Hepatocyte (in vitro differentiated cells): ENCODE measurements around the gene CCDC137. TPM values are rescaled to one million over a fixed set of nuclear protein-coding genes. Genes with fewer than 3 reads are reported as not detected.
A peak's percentile ranks its signal among the peaks of the same experiment; 100 is the strongest.

Experiments
- DNase-seq: peaks from one replicate; pipeline ENCODE4 v3.0.0-alpha.2; 2016; ENCODE audit warnings: low spot score
- H2AFZ ChIP-seq: fragments of 200-600 bp; sonication (generic); 2 replicates; pipeline ENCODE4 v1.6.0; 2016; ENCODE audit warnings: antibody characterized with exemption, mild to moderate bottlenecking
- H3K27ac ChIP-seq: fragments of 200-600 bp; sonication (generic); 2 replicates; pipeline ENCODE4 v1.5.1; 2016; ENCODE audit warnings: mild to moderate bottlenecking
- H3K27me3 ChIP-seq: fragments of 200-600 bp; sonication (generic); 2 replicates; pipeline ENCODE4 v1.6.1; 2016
- H3K36me3 ChIP-seq: fragments of 200-600 bp; sonication (generic); replicated peaks from 2 replicates; pipeline ENCODE4 v1.5.1; 2016; ENCODE audit warnings: low read depth; ENCODE audit not compliant: insufficient read depth
- H3K4me1 ChIP-seq: fragments of 200-600 bp; sonication (generic); 2 replicates; pipeline ENCODE4 v1.5.1; 2016; ENCODE audit warnings: mild to moderate bottlenecking, moderate library complexity; ENCODE audit not compliant: insufficient read depth
- H3K4me2 ChIP-seq: fragments of 200-600 bp; sonication (generic); 2 replicates; pipeline ENCODE4 v1.6.0; 2016
- H3K4me3 ChIP-seq: fragments of 200-600 bp; sonication (generic); 2 replicates; pipeline ENCODE4 v1.5.1; 2016; ENCODE audit warnings: mild to moderate bottlenecking
- H3K79me2 ChIP-seq: fragments of 200-600 bp; sonication (generic); 2 replicates; pipeline ENCODE4 v1.6.0; 2017; ENCODE audit warnings: mild to moderate bottlenecking
- H3K9me2 ChIP-seq: fragments of 200-600 bp; sonication (generic); replicated peaks from 2 replicates; pipeline ENCODE4 v1.6.0; 2017; ENCODE audit warnings: mild to moderate bottlenecking; ENCODE audit not compliant: insufficient read depth
- H3K9me3 ChIP-seq: fragments of 200-600 bp; sonication (generic); 2 replicates; pipeline ENCODE4 v1.5.1; 2016; ENCODE audit warnings: low read depth, mild to moderate bottlenecking
- H4K20me1 ChIP-seq: fragments of 200-600 bp; sonication (generic); 2 replicates; pipeline ENCODE4 v1.6.0; 2016; ENCODE audit warnings: mild to moderate bottlenecking; ENCODE audit not compliant: insufficient read depth, poor library complexity, severe bottlenecking
- CTCF ChIP-seq: fragments of 200-600 bp; sonication (generic); IDR thresholded peaks from 2 replicates; pipeline ENCODE4 v1.5.1; 2016; ENCODE audit warnings: antibody characterized with exemption, mild to moderate bottlenecking; ENCODE audit not compliant: poor library complexity
- EZH2 ChIP-seq: fragments of 200-600 bp; sonication (generic); IDR thresholded peaks from 2 replicates; pipeline ENCODE4 v1.6.1; 2016; ENCODE audit warnings: antibody characterized with exemption, mild to moderate bottlenecking, borderline replicate concordance
- EZH2phosphoT487 ChIP-seq: fragments of 200-600 bp; sonication (generic); IDR thresholded peaks from one replicate; pipeline ENCODE4 v1.6.1; 2018; ENCODE audit warnings: antibody characterized with exemption, mild to moderate bottlenecking, low read depth, moderate library complexity; ENCODE audit not compliant: unreplicated experiment, severe bottlenecking
- WGBS: methylation state at CpG from one replicate; pipeline ENCODE4 v1.1.6; 2016; ENCODE audit warnings: low lambda C conversion rate; ENCODE audit errors: missing lambda C conversion rate; 5-methylcytosine and 5-hydroxymethylcytosine counted together
- polyA plus RNA-seq: library from polyadenylated mRNA; unstranded; fragments of >200 nt; fragmentation: Nextera tagmentation; extraction: Ambion mirVana; gene quantifications from 2 replicates; pipeline ENCODE4 v1.2.1, GENCODE V29; 2016
- total RNA-seq: library from RNA; depleted of rRNA; stranded (reverse); fragments of >200 nt; gene quantifications from 2 replicates; pipeline ENCODE4 v1.2.3, GENCODE V29; 2014

The CCDC137 gene
- total and polyA plus RNA-seq, 2 experiments from 2014 or later: 8.3 to 20.5 TPM

- no peaks in the 10 kb centered on the region for H3K9me3 ChIP-seq
- no peak overlapping the region for H3K4me3 ChIP-seq
Observed at GRCh38 chr17:81710514-81711308, 44.2 kb downstream of the CCDC137 start.

GRCh38 chr17:81711814-81712467 is 45.4 kb downstream of the CCDC137 start, which contains the start of gene SLC25A10:
Gene SLC25A10, plus strand, starts transcription at chr17:81712284. Its CDS starts 143 bp downstream, at chr17:81712427.
- DNase-seq: peak; percentile 93
- no peaks in the 10 kb centered on the region for H4K20me1 ChIP-seq
- peaks cover 28% of the 10 kb centered on the region for H3K79me2 ChIP-seq
- H3K4me3 ChIP-seq: peak within 1 kb of the TSS; percentile 79
- WGBS: under 1% methylated on average over 41 of the region's 89 CpGs
- no peaks in the 10 kb centered on the region for H3K9me3 ChIP-seq
- H3K36me3 ChIP-seq: no peaks in the 10 kb centered on the region
- H3K27me3 ChIP-seq: no peaks in the 10 kb centered on the region
- peaks cover 31% of the 10 kb centered on the region for H3K4me1 ChIP-seq
- H3K9me2 ChIP-seq: no peaks in the 10 kb centered on the region
- peak within 1 kb of the TSS; percentile 77 for H2AFZ ChIP-seq
- TF ChIP-seq EZH2phosphoT487: no peak
- no peak for TF ChIP-seq EZH2
- TF ChIP-seq CTCF: no peak
- peak within 1 kb of the TSS; percentile 84 for H3K27ac ChIP-seq
- H3K4me2 ChIP-seq: peak within 1 kb of the TSS; percentile 97

More at GRCh38 chr17:81710514-81711308, 44.2 kb downstream of the CCDC137 start:
- Histone ChIP-seq H3K79me2 (peaks cover 28% of the 10 kb centered on the region), H3K9me2 (no peaks in the 10 kb centered on the region), H3K4me2 (peak overlapping the region; percentile 97), H3K36me3 (no peaks in the 10 kb centered on the region), H3K27ac (peak overlapping the region; percentile 84), H2AFZ (peak overlapping the region; percentile 8), H3K27me3 (no peaks in the 10 kb centered on the region), H4K20me1 (no peaks in the 10 kb centered on the region), H3K4me1 (peaks cover 31% of the 10 kb centered on the region)
- DNase-seq: peak; percentile 41
- WGBS: 14% methylated on average over 29 of the region's 29 CpGs
- TF ChIP-seq EZH2: no peak
- TF ChIP-seq CTCF: no peak
- TF ChIP-seq EZH2phosphoT487: no peak

GRCh38 chr17:81712468-81713003 is 46.0 kb downstream of the CCDC137 start:
- WGBS: 5% methylated on average over 27 of the region's 41 CpGs
- H3K4me3 ChIP-seq: peak overlapping the region; percentile 79
- peak overlapping the region; percentile 66 for H2AFZ ChIP-seq
- no peaks in the 10 kb centered on the region for H4K20me1 ChIP-seq
- H3K27me3 ChIP-seq: no peaks in the 10 kb centered on the region
- peak; percentile 81 for DNase-seq
- H3K9me2 ChIP-seq: no peaks in the 10 kb centered on the region
- H3K9me3 ChIP-seq: no peaks in the 10 kb centered on the region
- H3K79me2 ChIP-seq: peaks cover 28% of the 10 kb centered on the region
- peak overlapping the region; percentile 84 for H3K27ac ChIP-seq
- no peak for TF ChIP-seq EZH2
- no peak for TF ChIP-seq CTCF
- no peak for TF ChIP-seq EZH2phosphoT487
- H3K36me3 ChIP-seq: no peaks in the 10 kb centered on the region
- peaks cover 31% of the 10 kb centered on the region for H3K4me1 ChIP-seq
- peak overlapping the region; percentile 97 for H3K4me2 ChIP-seq
